ENCODE results near the gene HERC5.

Gene HERC5

DNA sequence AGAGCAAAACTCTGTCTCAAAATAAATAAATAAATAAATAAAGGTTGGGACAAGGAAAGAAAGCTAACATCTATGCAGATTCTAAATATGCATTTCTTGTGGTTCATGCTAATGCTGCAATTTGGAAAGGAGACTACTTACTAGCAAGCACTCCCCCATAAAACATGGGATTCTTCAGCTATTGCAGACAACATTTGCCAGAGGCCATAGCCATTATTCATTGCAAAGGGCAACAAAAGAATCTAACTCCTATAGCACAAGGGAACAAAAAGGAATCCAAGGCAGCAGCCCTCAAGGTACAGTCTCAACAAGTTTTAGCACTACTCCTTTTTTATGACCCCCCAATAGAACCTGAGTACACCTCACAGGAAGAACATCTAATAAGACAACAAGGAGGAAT lies 8.0 kb upstream of the HERC5 start:
- no peak for DNase-seq

DNA sequence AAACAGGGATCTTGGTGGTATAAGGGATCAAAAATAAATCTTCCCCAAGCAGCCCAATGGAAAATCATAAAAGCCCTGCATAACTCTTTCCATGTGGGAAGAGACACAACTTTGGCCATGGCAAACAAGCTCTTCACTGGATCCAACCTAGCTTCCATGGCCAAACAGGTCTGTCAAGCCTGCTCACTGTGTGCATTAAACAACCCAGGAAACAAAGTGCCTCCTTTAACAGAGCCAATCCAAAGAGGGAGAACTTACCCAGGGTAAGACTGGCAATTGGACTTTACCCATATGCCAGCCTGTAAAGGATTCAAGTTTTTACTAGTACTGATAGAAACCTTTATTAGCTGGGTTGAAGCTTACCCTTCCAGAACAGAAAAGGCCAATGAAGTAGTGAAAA lies 7.6 kb upstream of the HERC5 start:
- DNase-seq = no peak

DNA sequence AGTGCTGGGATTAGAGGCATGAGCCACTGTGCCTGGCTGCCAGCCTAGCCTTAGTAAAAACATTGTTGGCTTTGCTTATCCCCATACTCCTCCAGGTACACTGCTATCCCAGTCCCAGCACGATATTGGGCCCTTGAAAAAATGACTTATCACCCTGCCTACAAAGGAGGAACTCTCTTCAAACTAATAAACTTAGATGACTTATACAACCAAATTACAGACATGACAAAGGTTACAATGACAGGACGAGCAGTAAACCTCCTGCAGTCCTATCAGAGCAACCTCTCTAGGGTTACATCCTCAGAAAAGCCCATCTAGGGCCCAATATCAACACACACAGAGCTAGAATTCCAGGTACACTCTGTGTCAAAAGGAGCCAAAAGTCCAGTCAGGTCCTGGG lies 5.7 kb upstream of the HERC5 start:
- DNase-seq = no peak

DNA sequence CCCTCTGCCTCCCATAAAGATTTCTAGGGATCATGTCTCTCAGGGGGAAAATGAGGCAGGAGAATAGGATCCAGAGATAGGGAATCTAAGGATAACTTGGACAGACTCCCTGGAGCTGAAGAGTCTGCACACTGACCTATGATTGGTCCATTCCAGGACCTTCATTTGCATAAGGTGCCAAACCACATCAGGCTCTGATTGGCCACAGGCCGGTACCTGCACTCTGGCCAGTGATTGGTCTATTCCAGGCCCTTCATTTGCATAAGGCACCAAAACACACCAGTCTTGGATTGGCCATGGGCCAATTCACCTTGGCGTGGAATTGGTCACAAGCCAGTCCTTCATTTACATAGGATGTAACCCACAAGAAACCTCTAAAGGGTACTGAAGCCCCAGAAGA lies 4.0 kb upstream of the HERC5 start:
- DNase-seq = no peak

DNA sequence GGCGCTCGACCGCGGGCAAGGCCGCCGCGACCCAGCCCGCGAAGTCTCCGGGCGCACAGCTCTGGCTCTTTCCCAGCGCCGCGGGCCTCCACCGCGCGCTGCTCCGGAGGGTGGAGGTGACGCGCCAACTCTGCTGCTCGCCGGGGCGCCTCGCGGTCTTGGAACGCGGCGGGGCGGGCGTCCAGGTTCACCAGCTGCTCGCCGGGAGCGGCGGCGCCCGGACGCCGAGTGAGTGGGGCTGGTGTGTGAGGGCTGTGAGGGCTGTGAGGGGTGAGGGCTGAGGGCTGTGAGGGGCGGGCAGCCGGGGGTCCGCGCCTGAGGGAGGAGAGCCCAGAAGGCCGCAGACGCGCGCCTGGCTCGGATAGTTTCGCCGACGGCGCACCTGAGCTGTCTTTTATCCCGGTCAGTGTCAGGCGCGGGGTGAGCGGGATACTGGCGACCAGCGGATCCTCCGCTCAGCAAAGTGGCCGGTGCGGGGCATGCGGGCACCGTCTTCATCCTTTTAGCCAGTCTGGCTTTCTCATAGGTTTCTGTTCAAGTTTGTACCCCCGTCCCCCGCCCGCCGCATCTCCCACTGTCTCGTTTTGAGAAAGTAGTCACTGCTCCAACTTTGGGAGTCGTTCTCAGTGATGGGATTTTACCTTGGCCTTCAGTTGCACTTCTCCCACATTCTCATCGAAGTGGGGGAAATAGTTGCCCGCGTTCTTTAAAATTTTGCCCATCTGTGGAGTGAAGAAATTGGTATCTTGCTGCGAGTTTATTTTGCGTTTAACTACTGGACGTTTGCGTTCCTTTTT lies 586 bp downstream of the HERC5 start:
- peak; percentile 4 to 31 for DNase-seq

DNA sequence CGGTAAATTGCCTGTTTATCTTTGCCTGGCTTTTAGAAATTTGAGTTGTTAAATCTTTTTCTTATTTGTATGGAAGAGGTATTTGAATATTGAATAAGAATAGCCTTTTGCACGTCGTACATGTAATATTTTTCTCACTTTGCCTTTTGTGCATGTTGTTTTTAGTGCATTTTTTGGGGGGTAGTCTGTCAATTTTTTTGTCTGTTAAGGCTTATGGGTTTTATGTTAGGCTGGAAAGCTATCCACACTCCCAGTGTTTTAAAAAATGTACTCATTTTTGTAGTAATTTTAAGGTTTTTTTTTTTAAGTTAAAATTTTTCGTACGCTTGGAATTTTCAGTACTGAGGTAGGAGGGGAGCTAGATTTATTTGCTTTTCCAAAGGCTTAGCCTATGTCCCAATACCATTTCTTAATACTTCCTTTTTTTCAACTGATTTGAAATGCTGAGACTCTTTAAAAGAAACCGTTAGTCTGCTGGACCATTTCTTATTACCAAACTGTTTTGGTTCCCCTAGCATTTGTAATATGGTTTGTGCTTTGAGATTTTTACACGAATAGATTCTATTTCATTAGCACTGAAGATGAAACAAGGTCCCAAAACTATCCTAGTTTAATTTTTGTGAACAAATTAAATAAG lies 1.3 kb downstream of the HERC5 start:
- DNase-seq = no peak

DNA sequence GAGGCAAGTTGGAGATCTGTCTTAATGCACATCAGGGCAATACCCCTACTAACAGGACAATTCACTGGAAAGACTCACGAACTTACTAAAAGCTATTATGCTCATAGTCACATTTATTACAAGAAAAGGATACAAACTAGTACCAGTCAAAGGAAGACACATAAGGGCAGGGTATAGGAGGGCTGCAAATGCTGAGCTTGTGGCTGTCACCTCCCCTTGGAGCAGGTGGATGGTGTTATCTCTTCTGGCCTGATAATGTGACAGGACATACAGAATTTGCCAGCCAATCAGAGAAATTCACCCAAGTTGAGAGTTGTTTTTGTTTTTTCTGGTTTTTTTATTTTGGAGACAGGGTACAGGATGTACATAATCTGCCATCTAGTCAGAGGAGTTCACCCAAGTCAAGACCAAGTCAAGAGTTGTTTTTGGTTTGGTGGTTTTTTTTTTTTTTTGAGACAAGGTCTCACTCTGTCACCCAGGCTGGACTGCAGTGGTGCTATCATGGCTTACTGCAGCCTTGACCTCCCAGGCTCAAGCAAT lies 8.8 kb downstream of the HERC5 start:
- no peak for DNase-seq

DNA sequence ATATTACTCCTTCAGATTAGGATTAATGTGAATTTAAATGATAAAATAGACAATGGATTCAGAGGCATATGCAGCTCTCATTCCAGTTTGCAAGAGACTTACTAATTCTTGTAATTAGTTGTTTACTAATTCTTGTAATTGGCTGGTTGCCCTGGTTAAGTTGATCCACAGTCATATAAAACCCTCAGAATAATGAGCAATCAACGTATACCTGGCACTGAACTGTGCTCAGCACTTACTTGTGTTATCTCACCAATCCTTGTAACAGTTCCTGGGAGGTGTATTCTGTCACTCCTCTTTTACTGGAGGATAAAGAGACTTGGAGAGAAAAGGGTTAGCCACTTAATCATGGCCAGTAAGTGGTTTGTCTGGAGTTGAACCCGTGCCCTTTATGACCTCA lies 10.5 kb downstream of the HERC5 start:
- no peak for DNase-seq

DNA sequence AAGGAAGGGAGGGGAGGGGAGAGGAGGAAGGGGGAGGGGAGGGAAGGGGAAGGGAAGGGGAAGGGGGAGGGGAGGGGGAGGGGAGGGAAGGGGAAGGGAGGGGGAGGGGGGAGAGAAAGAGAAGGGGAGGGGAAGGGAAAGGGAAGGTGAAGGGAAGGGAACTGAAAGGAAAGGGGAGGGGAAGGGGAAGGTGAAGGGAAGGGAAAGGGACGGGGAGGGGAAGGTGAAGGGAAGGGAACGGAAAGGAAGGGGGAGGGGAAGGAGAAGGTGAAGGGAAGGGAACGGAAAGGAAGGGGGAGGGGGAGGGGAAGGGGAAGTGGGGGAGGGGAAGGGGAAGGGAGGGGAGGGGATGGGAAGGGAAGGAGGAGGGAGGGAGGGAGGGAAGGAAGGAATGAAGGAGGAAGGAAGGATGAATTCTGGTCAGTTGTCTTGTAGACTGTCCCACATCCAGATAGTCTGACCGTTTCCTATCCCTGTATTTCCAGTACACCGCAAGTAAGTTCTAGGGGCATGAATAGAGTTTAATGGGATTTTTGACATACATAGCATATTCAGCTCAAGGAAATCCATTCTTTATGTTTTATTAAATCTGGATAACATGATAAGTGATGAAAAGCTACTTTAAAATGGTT lies 20.4 kb downstream of the HERC5 start:
- DNase-seq = no peak

DNA sequence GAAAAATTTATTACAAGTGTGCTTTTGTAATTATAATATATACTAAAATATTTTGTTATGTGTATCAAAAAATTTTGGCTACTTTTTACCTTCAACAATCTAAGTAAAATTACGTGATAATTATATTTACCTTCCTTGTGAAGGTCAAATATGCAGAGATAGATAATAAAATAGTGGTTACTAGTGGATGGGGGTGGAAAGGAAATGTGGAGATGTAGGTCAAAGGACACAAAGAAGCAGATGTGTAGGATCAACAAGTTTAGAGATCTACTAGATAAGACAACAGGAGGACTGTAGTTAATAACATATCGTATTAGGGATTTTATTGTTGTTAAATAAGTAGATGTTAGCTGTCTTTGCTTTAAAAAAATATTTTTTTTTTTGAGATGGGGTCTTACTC lies 21.3 kb downstream of the HERC5 start:
- DNase-seq = no peak

DNA sequence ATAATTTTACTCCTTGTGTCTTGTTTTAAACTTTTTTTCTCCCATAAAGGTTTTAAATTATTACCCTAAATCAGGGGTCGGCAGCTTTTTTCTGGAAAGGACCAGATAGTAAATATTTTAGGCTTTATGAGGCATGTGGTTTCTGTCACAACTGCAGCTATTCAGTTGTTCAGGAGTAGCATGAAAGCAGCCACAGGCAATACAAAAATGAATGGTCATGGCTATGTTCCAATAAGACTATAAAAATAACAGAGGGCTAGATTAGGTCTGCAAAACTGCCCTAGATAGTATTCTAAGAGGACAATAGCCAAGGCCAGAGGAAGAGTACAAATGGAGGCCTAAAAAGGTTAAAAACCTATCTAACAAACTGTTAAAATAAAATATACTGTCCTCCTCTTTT lies 24.6 kb downstream of the HERC5 start:
- DNase-seq = no peak

DNA sequence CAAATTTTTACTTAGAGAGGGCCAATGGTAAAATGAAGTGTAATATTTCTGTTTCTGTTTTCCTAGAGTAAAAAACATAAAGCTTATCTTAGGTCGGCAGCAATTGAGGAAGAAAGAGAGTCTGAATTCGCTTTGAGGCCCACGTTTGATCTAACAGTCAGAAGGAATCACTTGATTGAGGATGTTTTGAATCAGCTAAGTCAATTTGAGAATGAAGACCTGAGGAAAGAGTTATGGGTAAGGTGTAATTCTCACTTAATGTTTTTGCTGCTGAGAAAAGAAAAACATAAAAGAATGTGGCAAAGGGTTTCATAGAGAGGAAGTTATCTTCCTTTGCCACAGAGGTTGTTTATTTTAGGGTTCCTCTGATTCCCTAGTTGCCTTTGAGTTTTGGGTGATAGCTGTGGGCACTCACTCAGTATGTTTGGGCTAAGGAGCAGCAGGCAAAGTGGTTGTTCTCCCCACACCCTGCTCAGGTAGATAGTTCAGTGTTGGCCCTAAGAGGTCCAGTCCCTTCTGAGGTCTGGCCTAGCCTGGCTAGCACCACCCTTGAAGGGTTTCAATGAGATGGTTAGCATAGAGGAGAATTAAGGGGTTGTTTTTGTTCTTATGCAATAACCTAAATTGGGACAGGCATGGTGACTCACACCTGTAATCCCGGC lies 32.3 kb downstream of the HERC5 start:
- DNase-seq = no peak

DNA sequence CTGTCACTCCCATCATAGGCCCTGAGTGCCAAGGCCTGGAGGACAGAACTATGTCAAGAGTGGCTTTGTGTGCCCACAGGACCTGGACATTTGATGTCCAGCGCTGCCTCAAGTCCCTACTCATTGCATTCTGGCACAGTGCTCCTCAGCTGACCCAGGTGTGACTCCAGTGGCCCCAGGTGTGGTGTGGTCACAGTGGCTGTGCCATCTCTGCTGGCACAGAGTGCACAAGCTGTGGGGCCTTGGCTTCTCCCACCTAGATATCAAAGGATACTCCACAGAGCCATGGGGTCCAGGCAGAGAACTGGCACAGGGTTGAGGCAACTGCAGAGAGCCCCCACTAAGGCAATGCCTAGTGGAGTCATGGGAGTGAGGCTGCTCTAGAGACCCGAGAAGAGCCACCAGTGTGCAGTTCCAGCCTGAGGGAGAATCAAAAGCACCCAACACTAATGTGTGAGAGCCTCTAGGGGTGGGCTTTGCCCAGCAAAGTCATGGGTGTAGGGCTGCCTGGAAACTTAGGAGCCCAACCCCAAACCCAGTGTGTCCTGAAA lies 41.0 kb downstream of the HERC5 start:
- DNase-seq = no peak

DNA sequence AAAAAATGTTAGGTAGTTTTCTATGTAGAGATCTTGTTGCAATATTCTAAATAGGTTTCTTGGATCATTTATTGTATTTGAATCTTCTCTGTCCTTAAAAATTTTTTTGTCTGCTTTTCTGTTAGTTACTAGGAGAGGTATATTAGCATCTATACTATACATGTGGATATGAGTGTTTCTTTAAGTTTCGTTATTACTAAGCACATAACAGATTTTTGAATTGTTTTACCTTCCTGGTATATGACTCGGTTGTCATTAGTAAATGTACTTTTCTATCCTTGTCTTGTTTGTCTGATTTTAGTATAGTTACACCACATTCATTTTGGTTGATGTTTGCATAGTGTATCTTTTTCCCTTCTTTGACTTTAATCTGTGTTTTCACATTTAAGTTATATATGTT lies 46.4 kb downstream of the HERC5 start:
- DNase-seq = no peak

DNA sequence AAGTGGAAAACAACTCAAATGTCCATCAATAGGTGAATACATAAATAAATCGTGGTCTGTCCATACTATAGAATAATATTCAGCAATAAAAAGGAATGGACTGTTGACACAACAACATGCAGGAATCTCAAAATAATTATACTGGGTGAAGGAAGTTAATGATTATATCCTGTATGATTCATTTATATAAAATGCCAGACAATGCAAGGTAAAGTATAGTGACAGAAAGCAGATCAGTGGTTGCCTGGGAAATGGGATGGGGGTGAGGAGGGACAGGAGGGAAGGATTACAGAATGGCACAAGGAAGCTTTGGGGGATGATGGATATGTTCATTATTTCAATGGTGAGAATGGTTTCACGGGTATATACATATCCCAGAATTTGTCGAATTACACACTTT lies 54.3 kb downstream of the HERC5 start:
- no peak for DNase-seq

DNA sequence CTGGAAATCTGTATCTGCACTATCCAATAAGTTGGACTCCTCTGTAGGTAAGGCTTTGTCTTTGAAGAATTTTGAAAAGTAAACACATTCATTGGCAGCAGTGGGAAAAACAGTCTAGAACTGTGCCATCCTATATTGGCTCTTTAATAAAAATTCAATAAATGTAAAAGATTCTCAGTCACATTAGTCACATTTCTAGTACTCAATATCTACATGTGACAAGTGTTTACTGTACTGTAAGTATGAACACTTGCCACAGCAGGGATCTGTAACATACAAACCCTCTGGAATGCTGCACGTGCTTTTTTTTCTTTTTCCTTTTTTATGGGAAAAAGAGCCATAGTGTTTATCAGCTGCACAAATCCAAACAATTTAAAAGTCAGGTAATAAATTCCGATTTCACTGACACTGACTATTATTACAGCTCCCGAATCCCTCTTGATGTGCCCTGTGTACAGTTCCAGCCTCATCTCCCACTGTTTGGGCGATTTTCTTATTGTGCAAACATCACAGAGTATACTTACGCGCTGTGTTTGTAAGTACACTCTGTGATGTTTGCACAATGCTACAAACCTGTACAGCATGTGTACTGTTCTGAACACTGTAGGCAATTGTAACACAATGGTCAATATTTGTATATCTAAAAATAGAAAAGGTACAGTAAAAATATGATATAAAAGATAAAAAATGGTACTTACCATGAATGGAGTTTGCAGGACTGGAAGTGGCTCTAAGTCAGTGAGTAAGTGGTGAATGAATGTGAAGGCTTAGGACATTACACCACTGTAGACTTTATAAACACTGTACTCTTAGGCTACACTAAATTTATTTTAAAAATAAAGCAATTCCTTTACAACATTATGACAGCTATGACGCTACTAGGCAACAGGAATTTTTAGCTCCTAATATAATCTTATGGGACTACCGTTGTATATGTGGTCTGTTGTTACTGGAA lies 57.9 kb downstream of the HERC5 start:
- peak; percentile 42 to 75 for DNase-seq

DNA sequence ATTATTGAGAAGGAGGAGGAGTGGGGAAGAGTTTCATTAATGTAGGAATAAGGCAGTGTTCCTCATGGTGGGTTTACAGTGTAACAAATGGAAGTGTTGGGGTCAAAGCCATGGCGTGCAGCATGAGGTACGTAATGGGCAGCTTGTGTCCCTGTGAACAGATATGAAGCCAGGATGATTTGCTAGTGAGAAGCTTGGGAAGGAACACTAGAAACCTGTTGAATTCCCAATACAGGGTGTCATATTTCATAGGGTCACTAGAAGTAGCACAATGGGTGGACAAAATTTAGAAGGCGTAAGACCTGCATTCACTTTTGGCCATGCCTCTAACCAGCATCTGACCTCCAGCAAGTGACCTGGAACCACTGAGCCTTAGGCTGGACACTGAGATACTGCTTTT lies 59.8 kb downstream of the HERC5 start:
- DNase-seq = no peak

DNA sequence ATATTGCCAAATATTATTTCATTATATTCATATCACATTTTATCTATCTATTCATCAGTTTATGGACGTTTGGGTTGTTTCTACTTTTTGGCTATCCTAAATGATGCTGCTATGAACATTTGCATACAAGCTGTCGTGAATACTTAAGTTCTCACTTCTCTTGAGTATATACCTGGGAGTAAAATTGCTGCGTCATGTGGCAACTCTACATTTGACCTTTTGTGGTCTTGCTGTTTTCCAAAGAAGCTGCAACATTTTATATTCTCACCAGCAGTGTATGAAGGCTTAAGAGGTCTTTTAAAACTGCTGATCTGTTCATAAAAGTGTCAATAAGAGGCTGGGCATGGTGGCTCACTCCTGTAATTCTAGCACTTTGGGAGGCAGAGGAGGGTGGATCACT lies 60.9 kb downstream of the HERC5 start:
- DNase-seq = no peak

DNA sequence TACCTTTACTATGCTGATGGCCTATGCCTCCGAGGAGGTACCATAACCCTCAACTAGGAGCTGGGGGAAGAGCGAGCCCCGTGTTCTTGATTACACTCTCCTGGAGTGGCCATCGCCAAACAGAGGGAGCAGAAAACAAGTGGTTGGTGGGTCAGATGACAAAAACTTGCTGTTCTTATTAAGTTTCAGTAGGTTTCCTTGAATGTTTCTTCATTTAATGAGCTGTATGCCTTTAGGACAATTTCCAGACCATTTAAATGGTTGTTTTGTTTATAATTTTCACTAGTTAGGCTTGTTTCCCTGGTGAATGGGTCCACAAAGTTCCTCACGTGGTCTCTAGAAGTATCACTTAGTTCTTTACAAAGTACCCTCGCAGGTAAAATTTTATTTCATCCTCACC lies 62.0 kb downstream of the HERC5 start:
- DNase-seq = no peak

DNA sequence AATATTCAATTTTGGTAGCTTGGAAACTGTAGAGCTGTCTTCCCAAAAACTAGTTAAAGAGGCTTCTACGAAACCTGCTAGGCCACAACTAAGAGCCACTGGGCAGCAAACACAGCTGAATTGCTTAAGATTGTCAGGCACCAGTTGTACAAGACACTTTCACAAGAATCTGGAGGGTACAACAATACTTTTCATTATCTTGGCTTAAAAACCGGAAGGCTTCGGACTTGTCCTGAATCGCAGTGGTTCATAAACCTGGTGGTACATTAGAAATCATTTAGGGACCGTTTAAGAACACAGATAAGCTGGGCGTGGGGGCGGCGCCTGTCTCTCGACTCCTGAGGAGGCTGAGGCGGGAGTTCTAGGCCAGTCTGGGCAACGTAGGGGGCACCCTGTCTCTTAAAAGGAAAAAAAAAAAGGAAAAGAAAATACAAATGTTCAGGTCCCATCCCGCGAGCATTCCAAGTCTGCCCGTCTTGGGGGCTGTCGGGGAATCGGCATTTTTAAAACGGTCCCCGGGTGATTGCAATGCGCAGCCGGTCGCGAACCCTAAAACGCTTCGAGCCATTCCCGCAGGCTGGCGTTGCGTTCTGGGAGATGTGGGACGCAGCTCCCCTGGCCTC lies 65.9 kb downstream of the HERC5 start:
- no peak for DNase-seq

DNA sequence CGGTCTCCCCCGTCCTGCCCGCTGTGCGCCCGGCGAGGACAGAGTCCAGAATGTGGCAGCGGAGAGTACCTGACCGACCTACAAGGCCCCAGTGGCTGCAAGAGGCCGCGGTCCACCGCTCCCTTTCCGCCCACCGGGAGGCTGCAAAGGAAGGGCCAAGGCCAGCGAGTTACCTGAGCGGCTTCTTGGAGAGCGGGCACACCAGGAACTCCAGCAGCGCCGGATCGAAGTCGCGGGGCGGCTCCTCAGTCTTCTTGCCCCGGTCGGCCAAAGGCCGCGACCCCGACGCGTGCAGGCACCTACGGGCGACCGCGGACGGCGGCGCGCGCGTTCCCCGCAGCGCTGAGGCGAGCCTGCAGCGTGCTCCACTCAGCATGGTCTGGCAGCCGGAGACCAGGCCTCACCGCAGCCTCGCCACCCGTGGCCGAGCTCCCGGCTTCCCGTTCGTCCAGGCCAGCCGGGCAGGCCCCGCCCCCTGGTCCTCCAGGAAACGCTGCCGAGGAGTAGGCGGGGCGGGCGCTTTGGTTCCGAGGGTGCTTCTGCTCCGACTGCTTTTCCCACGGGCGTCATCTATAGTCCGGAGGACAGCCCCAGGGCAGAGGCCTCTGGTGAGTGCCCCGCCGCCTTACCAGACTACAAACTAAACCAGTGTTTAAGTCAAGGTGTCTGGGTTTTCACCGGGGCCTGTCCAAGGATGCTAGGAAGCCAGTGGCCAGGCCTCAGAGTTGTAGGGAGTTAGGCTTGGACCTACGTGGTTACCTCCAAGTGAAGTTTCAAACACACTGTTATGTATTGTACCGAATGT lies 66.6 kb downstream of the HERC5 start, which contains the start of gene PYURF:
PYURF (minus strand) TSS at position 452 of the 805 bp plus-strand sequence; CDS start at position 376, 76 bp downstream.
- DNase-seq = peak; percentile 91

All from NCI-H2081 (cell line).